Memory B cell (primary cell): Measurements from ENCODE around the gene CAMTA1.

ENCODE experiments used
- ATAC-seq: fragments of 150-1000 bp; cut with Tn5 transposase; 2 replicates; pipeline ENCODE4 v1.10.0; 2021; ENCODE audit warnings: low read depth, mild to moderate bottlenecking, moderate library complexity
- DNase-seq, 2 donors: peaks; one replicate each; pipeline ENCODE4 v3.0.0; 2022; ENCODE audit warnings: low spot score in 2 of 2
- H3K27ac Mint-ChIP-seq: one replicate; pipeline ENCODE4 v1.8.0; 2022; ENCODE audit warnings: mild to moderate bottlenecking, moderate library complexity, mixed read lengths
- H3K27me3 Mint-ChIP-seq: one replicate; pipeline ENCODE4 v1.8.0; 2022; ENCODE audit warnings: mixed read lengths
- H3K36me3 Mint-ChIP-seq: one replicate; pipeline ENCODE4 v1.8.0; 2022; ENCODE audit warnings: mild to moderate bottlenecking, mixed read lengths
- H3K4me1 Mint-ChIP-seq: one replicate; pipeline ENCODE4 v1.8.0; 2022; ENCODE audit warnings: mixed read lengths
- H3K4me3 Mint-ChIP-seq: one replicate; pipeline ENCODE4 v1.8.0; 2022; ENCODE audit warnings: mild to moderate bottlenecking, moderate library complexity, mixed read lengths
- H3K9me3 Mint-ChIP-seq: one replicate; pipeline ENCODE4 v1.8.0; 2022; ENCODE audit warnings: mixed read lengths

Gene CAMTA1

DNA sequence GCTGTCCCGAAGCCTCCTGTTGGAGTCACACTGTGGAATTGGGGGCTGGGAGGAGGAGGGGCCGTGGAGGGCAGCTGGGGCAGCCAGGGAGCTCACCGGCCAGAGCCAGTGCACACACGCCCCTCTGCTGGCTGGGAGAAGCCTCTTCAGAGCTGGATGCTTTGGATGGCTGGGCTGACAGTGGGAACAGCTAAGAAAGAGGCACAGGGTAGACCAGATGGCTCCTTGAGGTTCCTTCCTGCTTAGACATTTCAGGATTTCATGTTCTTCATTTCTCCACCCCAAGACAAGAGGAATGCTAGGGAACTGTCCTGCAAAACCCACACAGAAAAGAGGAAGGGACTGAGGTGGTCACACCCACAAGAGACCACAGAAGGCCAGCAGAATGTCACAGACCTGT lies 731.1 kb downstream of the CAMTA1 start:
- peaks cover 7% of the 10 kb centered on the region for H3K27me3 Mint-ChIP-seq

GRCh38 chr1:7516929-7517328 lies 731.7 kb downstream of the CAMTA1 start:
- DNase-seq (no peak), ATAC-seq (no peak)
- no peaks in the 10 kb centered on the region for H3K9me3 Mint-ChIP-seq
- no peaks in the 10 kb centered on the region for H3K36me3 Mint-ChIP-seq
- H3K4me3 Mint-ChIP-seq: no peak overlapping the region
- peaks cover 7% of the 10 kb centered on the region for H3K27me3 Mint-ChIP-seq
- H3K4me1 Mint-ChIP-seq: no peaks in the 10 kb centered on the region
- H3K27ac Mint-ChIP-seq: no peak overlapping the region

More for the DNA sequence above, 731.1 kb downstream of the CAMTA1 start:
- ATAC-seq (no peak), DNase-seq (no peak)
- Mint-ChIP-seq H3K36me3 (no peaks in the 10 kb centered on the region), H3K4me1 (no peaks in the 10 kb centered on the region), H3K4me3 (no peak overlapping the region), H3K9me3 (no peaks in the 10 kb centered on the region), H3K27ac (no peak overlapping the region)

DNA sequence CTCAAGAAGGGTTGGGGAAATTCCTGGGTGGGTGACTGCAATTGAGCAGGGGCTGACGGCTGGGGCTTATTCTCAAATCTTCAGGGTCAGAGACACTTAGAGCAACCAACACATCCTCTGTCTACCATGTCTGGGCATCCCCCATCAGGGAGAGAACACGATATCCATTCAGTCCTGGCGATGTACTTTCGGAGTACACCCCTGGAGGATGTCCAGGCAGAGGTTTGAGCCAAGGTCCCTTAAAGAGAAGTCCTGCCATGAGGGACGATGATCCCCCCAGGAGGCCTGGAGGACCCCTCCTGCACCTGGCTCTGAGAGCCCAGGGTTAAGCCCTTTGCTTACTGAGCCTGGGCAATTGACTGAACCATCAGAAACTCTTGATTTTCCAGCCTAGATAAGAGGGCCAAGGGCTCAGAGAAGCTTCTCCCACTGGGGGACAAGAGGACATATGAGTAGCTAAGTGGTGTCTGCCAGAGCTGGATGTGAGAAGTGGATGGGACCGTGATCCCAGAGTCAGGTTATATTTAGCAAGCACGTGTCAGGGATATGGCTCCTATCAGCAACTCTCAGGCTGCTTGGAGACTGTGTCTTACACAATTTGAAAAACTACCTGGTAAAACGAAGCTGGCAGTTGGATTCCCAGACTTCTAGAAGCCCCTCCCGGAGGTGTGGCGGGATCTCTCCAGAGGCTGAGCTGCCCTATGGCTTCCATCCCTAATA lies 732.5 kb downstream of the CAMTA1 start:
- no peaks in the 10 kb centered on the region for H3K36me3 Mint-ChIP-seq
- DNase-seq (no peak), ATAC-seq (no peak)
- no peak overlapping the region for H3K27ac Mint-ChIP-seq
- peaks cover 3% of the 10 kb centered on the region for H3K27me3 Mint-ChIP-seq
- H3K4me3 Mint-ChIP-seq: no peak overlapping the region
- no peaks in the 10 kb centered on the region for H3K9me3 Mint-ChIP-seq
- H3K4me1 Mint-ChIP-seq: no peaks in the 10 kb centered on the region

DNA sequence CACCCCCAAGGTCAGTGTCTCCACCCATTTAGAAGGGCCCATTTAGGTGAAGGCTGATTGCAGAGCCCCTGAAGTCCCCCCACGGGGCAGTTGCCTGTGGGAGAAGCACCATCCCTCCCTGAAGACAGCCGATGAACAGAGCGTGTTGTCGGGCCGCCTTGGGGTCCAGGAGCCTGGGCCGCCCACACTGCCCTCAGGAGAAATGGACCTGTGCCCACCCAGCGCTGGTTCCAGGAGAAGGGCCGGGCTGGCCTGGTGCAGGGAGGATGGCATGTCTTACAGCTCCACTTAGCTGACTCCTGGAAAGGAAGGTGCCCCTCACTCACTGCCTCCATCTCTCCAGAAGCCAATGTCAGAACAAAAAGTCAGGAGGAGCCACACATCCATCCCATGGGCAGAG lies 733.2 kb downstream of the CAMTA1 start:
- peaks cover 2% of the 10 kb centered on the region for H3K27me3 Mint-ChIP-seq
- H3K36me3 Mint-ChIP-seq: no peaks in the 10 kb centered on the region
- H3K4me3 Mint-ChIP-seq: no peak overlapping the region
- no peaks in the 10 kb centered on the region for H3K9me3 Mint-ChIP-seq
- ATAC-seq (no peak), DNase-seq (no peak)
- H3K27ac Mint-ChIP-seq: no peak overlapping the region
- H3K4me1 Mint-ChIP-seq: no peaks in the 10 kb centered on the region

GRCh38 chr1:7519181-7519860 lies 734.1 kb downstream of the CAMTA1 start:
- H3K27ac Mint-ChIP-seq: no peak overlapping the region
- H3K4me1 Mint-ChIP-seq: no peaks in the 10 kb centered on the region
- ATAC-seq: no peak
- peaks cover 2% of the 10 kb centered on the region for H3K27me3 Mint-ChIP-seq
- H3K36me3 Mint-ChIP-seq: no peaks in the 10 kb centered on the region
- DNase-seq: no peak
- H3K9me3 Mint-ChIP-seq: no peaks in the 10 kb centered on the region
- H3K4me3 Mint-ChIP-seq: no peak overlapping the region

DNA sequence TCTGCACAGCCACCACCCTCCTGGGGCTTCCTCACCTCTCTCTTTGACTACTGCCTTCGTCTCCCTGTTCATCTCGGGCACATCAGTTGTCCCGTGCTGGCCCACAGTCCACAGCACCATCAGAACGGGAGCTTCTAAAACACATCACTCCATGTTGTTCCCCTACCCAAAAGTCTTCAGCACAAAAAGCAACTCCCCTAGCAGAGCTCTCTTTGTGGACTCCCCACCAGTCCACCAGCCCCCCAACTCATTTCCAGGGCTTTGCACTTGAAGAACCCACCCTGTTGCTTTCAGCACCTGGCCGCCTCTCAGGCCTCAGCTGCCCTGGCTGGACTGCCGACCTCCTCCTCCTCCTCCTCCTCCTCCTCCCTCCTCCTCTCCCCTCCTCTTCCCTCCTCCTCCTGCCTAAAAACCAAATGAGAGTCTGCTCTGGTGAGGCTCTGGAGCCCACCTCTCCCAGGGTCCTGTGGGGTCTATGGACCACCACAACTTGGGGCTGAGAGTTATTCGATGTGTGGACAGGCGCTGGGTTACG lies 734.7 kb downstream of the CAMTA1 start:
- Mint-ChIP-seq H3K36me3 (no peaks in the 10 kb centered on the region), H3K4me3 (no peak overlapping the region), H3K27me3 (peaks cover 4% of the 10 kb centered on the region), H3K27ac (no peak overlapping the region), H3K9me3 (no peaks in the 10 kb centered on the region), H3K4me1 (no peaks in the 10 kb centered on the region)
- no peak for ATAC-seq
- DNase-seq: no peak

DNA sequence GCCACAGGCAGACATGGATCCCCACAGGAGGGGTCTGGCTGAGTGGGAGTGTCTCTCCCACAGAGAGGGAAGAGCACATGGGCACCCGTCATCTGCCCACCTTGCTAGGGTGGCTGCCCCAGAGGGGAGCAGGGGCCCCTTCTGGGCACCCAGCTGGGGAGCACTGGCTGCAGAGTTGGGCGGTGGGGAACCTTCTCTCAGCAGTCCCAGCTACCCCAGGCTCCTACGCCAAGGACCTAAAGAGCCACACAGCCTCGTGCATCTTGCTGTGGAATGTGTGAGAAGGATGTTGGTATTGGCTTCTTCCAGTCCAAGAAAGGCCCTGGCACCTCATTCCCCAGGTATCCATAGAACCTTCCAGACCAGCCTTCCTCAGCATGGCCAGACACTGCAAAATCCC lies 735.2 kb downstream of the CAMTA1 start:
- Mint-ChIP-seq H3K9me3 (no peaks in the 10 kb centered on the region), H3K4me3 (no peak overlapping the region), H3K4me1 (no peaks in the 10 kb centered on the region), H3K27me3 (peaks cover 4% of the 10 kb centered on the region), H3K36me3 (no peaks in the 10 kb centered on the region), H3K27ac (no peak overlapping the region)
- DNase-seq: no peak
- ATAC-seq: no peak

GRCh38 chr1:7524341-7525337 lies 739.4 kb downstream of the CAMTA1 start:
- DNase-seq (no peak), ATAC-seq (no peak)
- H3K4me1 Mint-ChIP-seq: no peaks in the 10 kb centered on the region
- H3K27me3 Mint-ChIP-seq: peaks cover 6% of the 10 kb centered on the region
- H3K27ac Mint-ChIP-seq: no peak overlapping the region
- H3K36me3 Mint-ChIP-seq: no peaks in the 10 kb centered on the region
- H3K4me3 Mint-ChIP-seq: no peak overlapping the region
- H3K9me3 Mint-ChIP-seq: no peaks in the 10 kb centered on the region

GRCh38 chr1:7525338-7526063 lies 740.2 kb downstream of the CAMTA1 start:
- Mint-ChIP-seq H3K4me3 (no peak overlapping the region), H3K27ac (no peak overlapping the region), H3K27me3 (peaks cover 6% of the 10 kb centered on the region), H3K4me1 (no peaks in the 10 kb centered on the region), H3K9me3 (no peaks in the 10 kb centered on the region), H3K36me3 (no peaks in the 10 kb centered on the region)
- DNase-seq: no peak
- ATAC-seq: no peak

- ATAC-seq (no peak), DNase-seq (no peak)
- no peaks in the 10 kb centered on the region for H3K9me3 Mint-ChIP-seq
- H3K36me3 Mint-ChIP-seq: no peaks in the 10 kb centered on the region
- no peaks in the 10 kb centered on the region for H3K4me1 Mint-ChIP-seq
- H3K27me3 Mint-ChIP-seq: peaks cover 6% of the 10 kb centered on the region
- no peak overlapping the region for H3K4me3 Mint-ChIP-seq
- H3K27ac Mint-ChIP-seq: no peak overlapping the region
Measured at GRCh38 chr1:7526196-7526866, 741.1 kb downstream of the CAMTA1 start.

DNA sequence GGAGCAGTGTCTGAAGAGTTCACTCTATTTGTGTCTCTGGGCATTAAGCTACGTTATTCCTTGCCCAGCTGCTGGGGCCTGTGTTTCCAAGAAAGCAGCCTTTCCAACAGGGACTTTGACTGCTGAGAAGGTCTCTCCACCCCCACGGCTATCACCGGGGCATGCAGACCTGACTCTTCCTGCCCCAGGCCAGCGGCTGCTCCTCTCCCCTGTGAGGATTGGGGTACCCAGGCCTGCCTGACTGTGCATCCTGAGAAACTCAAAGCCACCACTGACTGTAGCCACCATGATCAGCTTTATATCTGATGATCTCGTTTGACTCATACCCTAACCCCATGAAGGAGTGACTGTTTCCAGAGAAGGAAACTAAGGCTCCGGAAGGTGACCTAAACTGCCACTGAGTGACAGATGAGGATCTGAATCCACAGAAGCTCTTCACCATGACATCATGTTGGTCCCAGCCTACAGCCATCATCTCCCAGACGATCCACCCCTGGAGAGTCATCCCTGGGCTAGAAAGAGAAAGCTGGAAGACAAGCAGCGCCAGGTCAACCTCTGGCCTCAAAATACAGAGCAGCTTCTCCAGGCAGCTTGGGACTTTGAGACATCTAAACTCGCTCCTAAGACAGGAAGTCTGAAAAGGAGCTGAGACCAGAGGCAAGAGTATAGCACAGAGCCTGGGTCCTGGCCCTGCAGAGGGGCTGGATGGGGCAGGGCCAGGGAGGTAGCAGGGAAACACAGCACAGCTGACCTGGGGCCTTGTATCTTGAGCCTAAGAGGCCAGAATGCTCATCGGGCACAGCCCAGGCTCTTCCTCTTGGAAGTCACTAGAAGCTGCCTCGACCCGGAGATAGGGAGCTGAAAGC lies 741.8 kb downstream of the CAMTA1 start:
- Mint-ChIP-seq H3K27me3 (peaks cover 6% of the 10 kb centered on the region), H3K9me3 (no peaks in the 10 kb centered on the region)

GRCh38 chr1:7527733-7528045 lies 742.4 kb downstream of the CAMTA1 start:
- ATAC-seq (no peak), DNase-seq (no peak)
- H3K4me3 Mint-ChIP-seq: no peak overlapping the region
- no peaks in the 10 kb centered on the region for H3K9me3 Mint-ChIP-seq
- H3K27me3 Mint-ChIP-seq: peaks cover 8% of the 10 kb centered on the region
- no peak overlapping the region for H3K27ac Mint-ChIP-seq
- no peaks in the 10 kb centered on the region for H3K4me1 Mint-ChIP-seq
- no peaks in the 10 kb centered on the region for H3K36me3 Mint-ChIP-seq

More for the DNA sequence above, 741.8 kb downstream of the CAMTA1 start:
- H3K4me3 Mint-ChIP-seq: no peak overlapping the region
- H3K27ac Mint-ChIP-seq: no peak overlapping the region
- ATAC-seq (no peak), DNase-seq (no peak)
- H3K36me3 Mint-ChIP-seq: no peaks in the 10 kb centered on the region
- H3K4me1 Mint-ChIP-seq: no peaks in the 10 kb centered on the region
